Activated CD8-positive, alpha-beta memory T cell treated with anti-CD3 and anti-CD28 coated beads for 48 hours (primary cell): ENCODE data around the gene GTSF1L.
A peak's percentile ranks its signal among the peaks of the same experiment; 100 is the strongest.

ENCODE experiments used
- DNase-seq, 3 experiments: peaks; one replicate each; pipeline ENCODE4 v3.0.0-alpha.2; 2020; ENCODE audit warnings: low read depth in 2 of 3, low spot score in 2 of 3

GTSF1L gene

DNA sequence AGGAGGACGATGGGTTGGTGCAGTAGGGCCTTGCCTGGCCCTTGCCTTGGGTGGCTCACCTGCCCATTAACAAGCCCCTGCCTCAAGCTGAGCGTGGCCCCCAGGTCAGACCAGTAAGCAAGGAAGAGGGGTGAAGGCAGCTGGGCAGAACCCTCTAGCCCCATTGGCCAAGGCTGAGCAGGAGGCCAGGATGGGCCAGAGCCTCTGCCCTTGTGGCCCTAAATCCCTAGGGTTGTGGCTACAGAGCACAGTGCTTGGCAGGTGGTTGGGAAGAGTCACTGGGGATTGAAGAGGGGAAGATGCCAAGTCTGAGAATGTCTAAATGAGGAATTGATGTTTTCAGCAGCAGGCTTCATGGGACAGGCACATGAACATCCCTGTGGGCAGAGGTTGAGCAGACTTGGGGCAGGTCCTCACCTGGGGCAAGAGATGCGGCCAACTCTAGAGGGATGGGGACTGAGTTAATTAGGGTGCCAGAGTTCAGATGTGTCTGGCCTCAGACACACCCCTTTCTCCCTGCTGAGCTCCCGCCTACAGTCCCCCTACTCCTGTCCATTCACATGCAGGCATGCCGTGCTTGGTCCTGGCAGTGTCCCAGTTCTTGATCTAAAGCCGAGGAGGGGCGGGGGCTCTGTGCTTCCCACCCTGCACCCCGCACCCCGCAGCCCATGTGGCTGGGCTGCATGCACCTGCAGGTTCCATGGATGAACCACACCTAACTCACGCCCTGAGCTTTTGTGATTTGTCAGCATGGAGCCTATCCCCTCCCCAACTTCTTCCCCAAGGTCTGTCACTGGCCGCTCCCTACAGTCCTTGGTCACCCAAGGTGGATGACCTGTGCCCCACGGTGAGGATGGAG is 9.8 kb downstream of the GTSF1L start:
- no peak for DNase-seq

DNA sequence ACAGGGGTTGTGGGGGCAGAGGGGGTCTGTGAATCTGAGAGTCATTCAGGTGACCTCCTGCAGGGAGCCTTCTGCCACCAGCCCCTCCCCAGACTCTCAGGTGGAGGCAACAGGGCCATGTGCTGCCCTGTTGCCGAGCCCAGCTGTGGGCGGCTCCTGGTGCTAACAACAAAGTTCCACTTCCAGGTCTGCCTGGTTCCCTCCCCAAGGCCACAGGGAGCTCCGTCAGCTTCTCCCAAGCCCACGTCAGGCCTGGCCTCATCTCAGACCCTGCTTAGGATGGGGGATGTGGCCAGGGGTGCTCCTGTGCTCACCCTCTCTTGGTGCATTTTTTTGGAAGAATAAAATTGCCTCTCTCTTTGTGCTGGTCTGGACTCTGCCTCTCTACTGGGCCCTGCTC is 10.7 kb downstream of the GTSF1L start:
- DNase-seq: no peak

DNA sequence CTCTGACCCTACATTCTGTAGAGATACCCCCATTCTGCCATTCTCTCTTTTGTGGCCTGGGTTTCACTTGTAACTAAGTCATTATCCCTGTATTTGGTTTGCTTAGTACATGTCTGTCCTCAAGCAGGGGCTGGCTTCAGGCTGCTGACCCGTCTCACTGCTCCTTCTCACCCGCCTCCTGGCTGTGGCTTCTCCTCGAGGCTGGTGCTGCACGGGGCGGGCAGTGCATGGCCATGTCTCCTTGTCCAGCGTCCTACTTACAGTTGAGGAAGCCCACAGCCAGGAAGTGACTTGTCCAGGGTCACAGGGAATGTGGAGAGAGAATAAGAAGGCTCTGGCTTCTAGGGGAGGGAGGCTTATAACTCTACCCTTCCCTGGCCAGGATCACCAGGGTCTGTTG is 11.3 kb downstream of the GTSF1L start:
- no peak for DNase-seq

DNA sequence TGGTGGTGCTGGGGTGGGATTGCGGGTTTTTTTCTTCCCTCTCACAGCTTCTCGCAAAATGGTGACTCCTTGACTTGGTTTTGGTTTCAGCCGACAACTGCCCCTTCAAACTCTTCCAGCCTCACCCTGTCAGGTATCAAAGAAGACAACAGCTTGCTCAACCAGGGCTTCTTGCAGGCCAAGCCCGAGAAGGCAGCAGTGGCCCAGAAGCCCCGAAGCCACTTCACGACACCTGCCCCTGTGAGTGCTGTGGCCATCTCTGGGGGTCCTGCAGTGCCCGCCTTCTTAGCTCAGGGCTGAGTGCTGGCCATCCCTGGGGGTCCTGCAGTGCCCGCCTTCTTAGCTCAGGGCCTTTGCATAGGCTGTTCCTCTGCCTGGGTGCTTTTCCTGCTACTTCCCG is 11.8 kb downstream of the GTSF1L start:
- DNase-seq: no peak

DNA sequence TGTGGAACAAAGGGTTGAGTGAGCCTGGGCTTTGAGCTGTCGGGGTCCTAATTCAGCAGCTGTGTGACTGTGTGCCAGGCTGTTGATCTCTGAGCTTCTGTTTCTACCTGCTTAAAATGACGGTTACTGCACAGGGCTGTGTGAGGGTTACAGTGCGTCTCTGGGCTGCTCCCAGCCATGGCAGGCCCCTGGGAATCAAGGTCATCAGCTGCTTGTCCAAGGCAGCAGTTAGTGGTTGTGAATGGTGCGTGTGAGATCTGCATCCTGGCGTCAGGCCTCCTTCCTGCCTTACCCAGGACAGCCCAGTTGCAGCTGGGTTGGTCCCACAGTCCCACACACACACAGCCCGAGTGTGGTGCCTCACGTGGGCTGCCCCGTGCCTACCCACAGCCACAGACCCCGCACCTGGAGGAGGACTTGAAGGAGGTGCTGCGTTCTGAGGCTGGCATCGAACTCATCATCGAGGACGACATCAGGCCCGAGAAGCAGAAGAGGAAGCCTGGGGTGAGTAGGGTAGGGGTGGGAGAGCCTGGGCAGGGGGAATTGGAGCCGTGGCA is 15.6 kb downstream of the GTSF1L start:
- no peak for DNase-seq

GRCh38 chr20:43710370-43711044 is 16.3 kb downstream of the GTSF1L start:
- no peak for DNase-seq

DNA sequence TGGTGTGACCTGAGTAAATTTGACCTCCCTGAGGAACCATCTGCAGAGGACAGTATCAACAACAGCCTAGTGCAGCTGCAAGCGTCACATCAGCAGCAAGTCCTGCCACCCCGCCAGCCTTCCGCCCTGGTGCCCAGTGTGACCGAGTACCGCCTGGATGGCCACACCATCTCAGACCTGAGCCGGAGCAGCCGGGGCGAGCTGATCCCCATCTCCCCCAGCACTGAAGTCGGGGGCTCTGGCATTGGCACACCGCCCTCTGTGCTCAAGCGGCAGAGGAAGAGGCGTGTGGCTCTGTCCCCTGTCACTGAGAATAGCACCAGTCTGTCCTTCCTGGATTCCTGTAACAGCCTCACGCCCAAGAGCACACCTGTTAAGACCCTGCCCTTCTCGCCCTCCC is 24.3 kb downstream of the GTSF1L start:
- DNase-seq: no peak

DNA sequence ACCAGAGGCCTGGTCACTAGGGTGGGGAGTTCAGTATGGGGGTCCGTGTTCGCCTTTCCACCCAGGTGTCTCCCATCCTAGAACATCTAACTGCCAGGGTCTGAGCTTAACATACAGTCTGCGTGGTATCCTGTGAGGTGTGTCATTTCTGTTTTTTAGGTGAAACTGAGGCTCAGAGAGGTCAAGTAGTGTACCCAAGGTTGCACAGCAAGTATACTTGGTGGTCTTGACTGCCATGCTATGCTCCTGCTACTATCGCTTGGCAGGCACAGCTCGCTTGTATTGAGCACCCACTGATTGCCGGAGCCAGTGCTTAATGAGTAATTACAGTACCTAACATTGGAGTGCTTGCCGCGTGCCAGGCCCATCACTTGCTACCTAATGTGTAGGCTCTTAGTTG is 26.2 kb downstream of the GTSF1L start:
- DNase-seq: no peak

DNA sequence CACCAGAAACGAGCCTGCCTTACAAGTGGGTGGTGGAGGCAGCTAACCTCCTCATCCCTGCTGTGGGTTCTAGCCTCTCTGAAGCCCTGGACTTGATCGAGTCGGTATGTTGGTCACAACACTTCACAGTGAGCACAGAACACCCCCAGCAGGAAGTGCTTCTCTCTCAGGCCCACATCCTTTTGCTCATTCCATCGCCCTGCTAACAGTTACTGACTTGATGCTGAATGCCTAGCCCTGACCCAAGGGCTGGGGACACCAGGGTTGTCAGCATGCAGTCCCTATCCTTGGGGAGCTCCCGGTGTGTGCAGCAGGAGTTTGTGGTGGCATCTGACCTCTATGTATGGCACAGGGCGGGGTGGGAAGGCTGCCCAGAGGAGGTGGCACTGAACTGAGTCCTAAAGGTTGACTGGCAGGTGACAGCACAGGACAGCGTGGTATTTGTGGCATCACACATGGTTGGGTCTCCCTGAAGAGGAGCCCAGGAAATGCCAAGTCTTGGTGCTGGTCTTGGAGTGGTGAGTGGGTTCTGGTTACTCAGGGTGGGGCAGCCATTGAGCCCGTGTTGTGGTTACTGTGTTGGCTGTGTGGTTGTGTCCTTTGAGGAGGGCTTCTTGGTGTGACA is 26.7 kb downstream of the GTSF1L start:
- no peak for DNase-seq

- no peak for DNase-seq
These were observed 31.2 kb downstream of the GTSF1L start for GRCh38 chr20:43695571-43695970.

DNA sequence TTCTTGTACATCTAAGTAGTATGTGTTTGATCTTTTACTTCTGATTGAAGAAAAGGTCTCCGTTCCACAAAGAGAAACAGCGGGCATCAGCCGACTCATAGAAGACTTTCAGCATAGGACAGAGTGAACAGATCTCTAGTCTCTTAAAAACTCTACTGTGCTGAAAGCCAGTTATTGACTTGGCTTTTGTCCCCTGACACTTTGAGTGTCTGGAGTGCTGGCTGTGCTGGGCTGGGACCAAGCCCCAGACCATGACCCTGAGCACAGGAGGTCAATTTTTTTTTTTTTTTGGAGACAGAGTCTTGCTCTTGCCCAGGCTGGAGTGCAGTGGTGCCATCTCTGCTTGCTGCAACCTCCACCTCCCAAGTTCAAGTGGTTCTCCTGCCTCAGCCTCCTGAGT is 32.0 kb downstream of the GTSF1L start:
- no peak for DNase-seq

- peak; percentile 22 to 34 (median 23) for DNase-seq
These were observed 34.8 kb downstream of the GTSF1L start for GRCh38 chr20:43691928-43692524.

DNA sequence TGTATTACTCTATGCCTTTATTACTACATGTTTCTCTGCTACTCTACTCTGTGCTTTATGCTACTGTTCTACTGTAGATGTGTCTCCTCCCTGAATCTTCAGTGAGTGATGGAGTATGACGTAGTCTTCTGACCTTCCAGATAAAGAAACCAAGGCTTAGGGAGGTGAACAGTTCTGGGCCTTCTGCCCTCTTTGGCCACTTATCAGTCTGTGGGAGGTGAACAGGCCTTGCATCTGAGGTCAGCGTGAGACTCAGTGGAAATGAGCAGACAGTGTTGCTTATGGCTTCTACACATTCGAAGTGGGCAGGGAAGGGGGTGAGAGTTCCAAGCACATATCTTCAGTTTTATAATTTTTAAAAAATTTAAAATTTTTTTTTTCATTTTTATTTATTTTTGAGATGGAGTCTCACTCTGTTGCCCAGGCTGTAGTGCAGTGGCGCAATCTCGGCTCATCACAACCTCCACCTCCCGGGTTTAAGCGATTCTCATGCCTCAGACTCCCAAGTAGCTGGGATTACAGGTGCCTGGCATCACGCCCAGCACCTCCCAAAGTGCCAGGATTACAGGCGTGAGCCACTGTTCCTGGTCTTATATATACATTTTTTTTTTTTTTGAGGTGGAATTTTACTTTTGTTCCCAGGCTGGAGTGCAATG is 35.7 kb downstream of the GTSF1L start:
- no peak for DNase-seq

DNA sequence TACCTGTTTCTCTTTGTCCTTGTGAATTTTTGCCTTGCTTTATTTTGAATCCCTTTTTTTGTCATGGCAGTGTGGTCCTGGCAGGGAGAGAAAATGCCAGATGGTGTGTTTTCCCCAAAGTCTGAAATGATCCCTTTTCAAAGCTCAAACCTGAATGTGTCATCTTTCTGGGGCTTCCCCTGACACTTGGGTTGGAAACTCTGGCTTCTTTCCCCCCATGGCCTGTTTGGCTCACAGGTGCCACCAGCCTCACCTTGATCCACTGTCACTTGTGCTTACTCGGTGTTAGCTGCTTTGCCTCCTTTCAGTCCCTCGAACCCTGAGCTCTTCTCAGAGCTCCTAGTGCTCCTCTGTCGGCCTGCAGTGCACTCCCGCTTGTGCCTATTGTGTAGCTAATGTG is 37.6 kb downstream of the GTSF1L start:
- no peak for DNase-seq

- DNase-seq: no peak
These were observed 40.0 kb downstream of the GTSF1L start for GRCh38 chr20:43686820-43687219.

DNA sequence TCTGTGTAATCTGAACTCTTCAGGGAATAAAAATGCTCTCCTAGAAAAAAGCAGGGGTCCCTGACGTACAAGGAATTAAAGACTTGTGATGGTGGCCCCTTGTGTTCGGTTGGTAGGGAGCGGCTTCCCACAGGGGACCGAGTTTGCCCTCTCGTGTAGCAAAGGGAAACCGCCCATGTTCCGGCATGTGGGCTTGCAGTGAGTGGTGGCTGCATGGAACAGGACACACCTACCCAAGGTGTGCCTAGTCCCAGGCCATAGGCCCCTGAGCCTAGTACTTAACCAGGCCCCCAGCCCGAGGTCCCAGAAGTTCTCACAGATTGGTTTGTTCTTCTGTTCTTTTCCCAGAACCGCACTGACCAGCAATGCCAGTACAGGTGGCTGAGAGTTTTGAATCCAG is 44.4 kb downstream of the GTSF1L start:
- DNase-seq: no peak

GRCh38 chr20:43681991-43682410 is 44.8 kb downstream of the GTSF1L start:
- no peak for DNase-seq

- DNase-seq: no peak
These were observed 45.3 kb downstream of the GTSF1L start for GRCh38 chr20:43681468-43681942.

DNA sequence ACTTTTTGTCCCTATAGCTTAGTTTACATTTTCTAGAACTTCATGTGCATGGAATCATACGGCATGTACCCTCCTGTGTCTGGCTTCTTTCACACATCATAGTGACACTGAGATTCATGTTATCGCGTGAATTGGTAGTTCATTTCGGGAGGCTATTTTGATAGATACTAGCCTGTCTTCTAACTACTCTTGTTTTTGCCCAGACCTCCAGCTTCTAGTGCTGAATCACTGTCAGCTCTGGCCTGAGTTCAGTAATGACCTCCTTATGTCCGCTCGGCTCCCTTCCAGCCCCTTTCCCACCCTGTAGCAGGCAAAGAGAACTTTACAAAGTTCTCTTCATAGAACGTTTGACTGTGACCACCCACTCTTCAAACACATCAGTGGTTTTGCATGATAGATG is 45.8 kb downstream of the GTSF1L start:
- DNase-seq: no peak

DNA sequence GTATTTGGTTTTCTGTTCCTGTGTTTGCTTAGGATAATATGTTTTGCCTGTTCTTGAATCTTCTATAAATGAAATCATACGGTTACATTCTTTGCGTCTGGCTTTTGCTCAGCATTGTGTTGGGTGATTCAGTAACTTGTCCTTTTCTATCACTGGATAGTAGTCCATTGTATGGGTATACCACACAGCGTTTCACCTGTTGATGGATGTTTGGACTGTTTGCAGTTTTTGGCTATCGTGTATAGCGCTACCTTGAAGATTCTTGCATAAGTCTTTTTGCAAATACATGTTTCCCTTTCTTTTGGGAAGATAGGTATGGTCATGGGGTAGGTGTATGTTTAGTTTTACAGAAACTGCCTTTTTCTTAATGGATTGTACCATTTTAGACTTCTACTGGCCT is 50.4 kb downstream of the GTSF1L start:
- no peak for DNase-seq
